OCI-LY7 (cell line): Measurements from ENCODE around the gene CAPN9. TPM values are rescaled to one million over a fixed set of nuclear protein-coding genes. Genes with fewer than 3 reads are reported as not detected.

Experiments used
- BruUV-seq: library from RNA; stranded (reverse); fragments of 400-500 nt; replicated peaks from 2 replicates; lab custom pipeline; 2021; lab: Mats Ljungman, UMichigan
- CTCF ChIA-PET: fragments of 300-600 bp; sonication (Branson Sonifier 250); formaldehyde crosslinking; loops from one replicate; lab custom pipeline; 2022; ENCODE audit warnings: antibody characterized with exemption; ENCODE audit not compliant: unreplicated experiment; lab: Charles Lee
- POLR2A ChIA-PET: fragments of 300-600 bp; sonication (Branson Sonifier 250); formaldehyde crosslinking; loops from one replicate; lab custom pipeline; 2022; ENCODE audit warnings: antibody characterized with exemption; lab: Charles Lee
- DNase-seq: peaks from one replicate; pipeline ENCODE4 v3.0.0-alpha.2; 2015; ENCODE audit warnings: low spot score
- H2AFZ ChIP-seq: fragments of 200-600 bp; sonication (generic), shearing (Covaris generic); 2 replicates; pipeline ENCODE4 v1.6.1; 2014; ENCODE audit warnings: mild to moderate bottlenecking, antibody characterized with exemption, low read length, moderate library complexity
- H3K27ac ChIP-seq: fragments of 200-600 bp; sonication (generic); 2 replicates; pipeline ENCODE4 v1.5.1; 2014; ENCODE audit warnings: mixed run types, low read depth, mild to moderate bottlenecking, moderate library complexity, low read length, inconsistent platforms; ENCODE audit not compliant: poor library complexity, severe bottlenecking
- H3K36me3 ChIP-seq: fragments of 200-600 bp; sonication (generic); 2 replicates; pipeline ENCODE4 v1.6.1; 2014; ENCODE audit warnings: mild to moderate bottlenecking, antibody characterized with exemption, low read length, moderate library complexity, mixed read lengths; ENCODE audit not compliant: insufficient read depth
- H3K4me1 ChIP-seq: fragments of 200-600 bp; sonication (generic); 2 replicates; pipeline ENCODE4 v1.5.1; 2014; ENCODE audit warnings: mild to moderate bottlenecking, low read length; ENCODE audit not compliant: insufficient read depth, poor library complexity, severe bottlenecking
- H3K4me2 ChIP-seq: fragments of 200-600 bp; sonication (generic); 2 replicates; pipeline ENCODE4 v1.6.1; 2014; ENCODE audit warnings: mild to moderate bottlenecking, low read length
- H3K4me3 ChIP-seq: fragments of 200-600 bp; sonication (generic); 2 replicates; pipeline ENCODE4 v1.5.1; 2014; ENCODE audit warnings: mild to moderate bottlenecking, low read depth, low read length; ENCODE audit not compliant: poor library complexity, severe bottlenecking
- H3K79me2 ChIP-seq: fragments of 200-600 bp; sonication (generic); 2 replicates; pipeline ENCODE4 v1.6.1; 2016; ENCODE audit warnings: low read depth, mild to moderate bottlenecking, low read length, moderate library complexity, mixed read lengths; ENCODE audit not compliant: insufficient read depth
- H3K9me2 ChIP-seq: fragments of 200-600 bp; sonication (generic); 2 replicates; pipeline ENCODE4 v1.6.1; 2016; ENCODE audit warnings: mild to moderate bottlenecking, low read length, mixed read lengths; ENCODE audit not compliant: insufficient read depth
- H3K9me3 ChIP-seq: fragments of 200-600 bp; sonication (generic); 2 replicates; pipeline ENCODE4 v1.6.1; 2014; ENCODE audit warnings: mild to moderate bottlenecking, mixed run types, low read length, mixed read lengths
- H4K20me1 ChIP-seq: fragments of 200-600 bp; sonication (generic); 2 replicates; pipeline ENCODE4 v1.6.1; 2014; ENCODE audit warnings: mild to moderate bottlenecking, antibody characterized with exemption, low read length, moderate library complexity, mixed read lengths; ENCODE audit not compliant: insufficient read depth
- CTCF ChIP-seq: fragments of 200-600 bp; sonication (generic); conservative IDR thresholded peaks from 2 replicates; pipeline ENCODE4 v1.5.1; 2014; ENCODE audit warnings: mild to moderate bottlenecking, antibody characterized with exemption, low read length, moderate library complexity, mixed read lengths
- EZH2phosphoT487 ChIP-seq: fragments of 200-600 bp; sonication (generic); IDR thresholded peaks from 2 replicates; pipeline ENCODE4 v1.6.1; 2018; ENCODE audit warnings: low read depth, borderline replicate concordance, mild to moderate bottlenecking, mixed run types, antibody characterized with exemption, low read length, moderate library complexity, mixed read lengths
- intact Hi-C: fragments of 100-400 bp; cut with micrococcal nuclease; formaldehyde crosslinking; loops from one replicate; pipeline ENCODE4 v1.10.0; 2022; ENCODE audit not compliant: unreplicated experiment
- total RNA-seq, 2 experiments: library from RNA; depleted of rRNA in 1 of 2; stranded (reverse); fragments of >200 nt in 1 of 2; shearing (Covaris generic) in 1 of 2; gene quantifications; 2 replicates each; pipeline ENCODE4 v1.2.3, GENCODE V29; 2014 to 2022

CAPN9 gene
- total RNA-seq, 2 experiments from 2014 or later: not detected

- Histone ChIP-seq H3K9me2 (no peaks in the 10 kb centered on the region), H3K36me3 (no peaks in the 10 kb centered on the region), H2AFZ (no peak overlapping the region), H4K20me1 (no peaks in the 10 kb centered on the region), H3K27ac (no peak overlapping the region), H3K4me3 (no peak overlapping the region), H3K4me2 (no peak overlapping the region), H3K4me1 (no peaks in the 10 kb centered on the region), H3K9me3 (no peaks in the 10 kb centered on the region), H3K79me2 (no peaks in the 10 kb centered on the region)
- ChIA-PET CTCF (interaction anchor here (0.5 kb wide), 1 partner anchor 27 kb away, joined by 4 read pairs; no protein-coding TSS in a partner anchor), POLR2A (interaction anchor here (0.9 kb wide), 1 partner anchor 53 kb away, joined by 5 read pairs; no protein-coding TSS in a partner anchor)
- intact Hi-C loops: loop anchor here (2.0 kb wide), 1 partner anchor 15 kb away; no protein-coding TSS in a partner anchor
- no TSS peak for BruUV-seq
- TF ChIP-seq EZH2phosphoT487: no peak
- DNase-seq: no peak
These were observed 10.9 kb downstream of the CAPN9 start for GRCh38 chr1:230757856-230758708.

GRCh38 chr1:230758709-230759368, 11.7 kb downstream of the CAPN9 start:
- no peak overlapping the region for H2AFZ ChIP-seq
- BruUV-seq: no TSS peak
- no peaks in the 10 kb centered on the region for H3K36me3 ChIP-seq
- H3K79me2 ChIP-seq: no peaks in the 10 kb centered on the region
- no peak overlapping the region for H3K4me3 ChIP-seq
- no peak overlapping the region for H3K27ac ChIP-seq
- no peak overlapping the region for H3K4me2 ChIP-seq
- ChIA-PET POLR2A (no interaction called here), CTCF (no interaction called here)
- no peak for TF ChIP-seq EZH2phosphoT487
- TF ChIP-seq CTCF: no peak
- no peaks in the 10 kb centered on the region for H3K4me1 ChIP-seq
- no peaks in the 10 kb centered on the region for H3K9me2 ChIP-seq
- intact Hi-C loops: loop anchor here (2.0 kb wide), 1 partner anchor 16 kb away; no protein-coding TSS in a partner anchor
- no peaks in the 10 kb centered on the region for H3K9me3 ChIP-seq
- H4K20me1 ChIP-seq: no peaks in the 10 kb centered on the region
- no peak for DNase-seq

GRCh38 chr1:230759369-230760065, 12.3 kb downstream of the CAPN9 start:
- CTCF ChIA-PET: no interaction called here
- no peaks in the 10 kb centered on the region for H3K9me3 ChIP-seq
- no peaks in the 10 kb centered on the region for H3K36me3 ChIP-seq
- no peak overlapping the region for H3K4me3 ChIP-seq
- DNase-seq: no peak
- TF ChIP-seq EZH2phosphoT487 (no peak), CTCF (no peak)
- no peaks in the 10 kb centered on the region for H3K79me2 ChIP-seq
- no peaks in the 10 kb centered on the region for H3K4me1 ChIP-seq
- H4K20me1 ChIP-seq: no peaks in the 10 kb centered on the region
- no peak overlapping the region for H3K27ac ChIP-seq
- H2AFZ ChIP-seq: no peak overlapping the region
- H3K9me2 ChIP-seq: no peaks in the 10 kb centered on the region
- H3K4me2 ChIP-seq: no peak overlapping the region
- POLR2A ChIA-PET: no interaction called here
- no TSS peak for BruUV-seq
- intact Hi-C loops: loop anchor here (2.0 to 5.0 kb wide), 2 partner anchors 17 to 127 kb away; no protein-coding TSS in a partner anchor
